ENCODE measurements around the gene DRD5.
A peak's percentile ranks its signal among the peaks of the same experiment; 100 is the strongest.
"Not testable (repeated sequence)": the region's sequence is repeated elsewhere in the genome, so short reads cannot be mapped to it uniquely, and the experiment has no call there.

The DRD5 gene

GRCh38 chr4:9781343-9782135 is at the start of gene DRD5:
TSS of gene DRD5 (plus strand) at chr4:9781634. CDS start at chr4:9782030, 396 bp downstream.
- no peak for DNase-seq (ENCODE audit: low spot score)

GRCh38 chr4:9732256-9732655 is 49.2 kb upstream of the DRD5 start:
- not testable (repeated sequence) for DNase-seq (ENCODE audit: low spot score)

GRCh38 chr4:9735515-9735914 is 45.9 kb upstream of the DRD5 start:
- DNase-seq (ENCODE audit: low spot score): no peak

- not testable (repeated sequence) for DNase-seq (ENCODE audit: low spot score)
Observed at GRCh38 chr4:9737280-9737679, 44.2 kb upstream of the DRD5 start.

GRCh38 chr4:9743789-9744188 is 37.6 kb upstream of the DRD5 start:
- DNase-seq (ENCODE audit: low spot score): not testable (repeated sequence)

GRCh38 chr4:9745782-9746181 is 35.7 kb upstream of the DRD5 start:
- no peak for DNase-seq (ENCODE audit: low spot score)

- DNase-seq (ENCODE audit: low spot score): no peak
Observed at GRCh38 chr4:9758641-9759317, 22.7 kb upstream of the DRD5 start.

GRCh38 chr4:9762823-9763475 is 18.5 kb upstream of the DRD5 start:
- DNase-seq (ENCODE audit: low spot score): peak; percentile 73

GRCh38 chr4:9764155-9764696 is 17.2 kb upstream of the DRD5 start:
- no peak for DNase-seq (ENCODE audit: low spot score)

- no peak for DNase-seq (ENCODE audit: low spot score)
Observed at GRCh38 chr4:9765091-9765490, 16.3 kb upstream of the DRD5 start.

GRCh38 chr4:9769321-9769720 is 12.1 kb upstream of the DRD5 start:
- no peak for DNase-seq (ENCODE audit: low spot score)

GRCh38 chr4:9771034-9771433 is 10.4 kb upstream of the DRD5 start:
- DNase-seq (ENCODE audit: low spot score): no peak

- DNase-seq (ENCODE audit: low spot score): no peak
Observed at GRCh38 chr4:9773471-9773870, 8.0 kb upstream of the DRD5 start.

GRCh38 chr4:9782136-9782436 is 652 bp downstream of the DRD5 start:
- DNase-seq (ENCODE audit: low spot score): no peak

- not testable (repeated sequence) for DNase-seq (ENCODE audit: low spot score)
Observed at GRCh38 chr4:9785891-9786290, 4.5 kb downstream of the DRD5 start.

GRCh38 chr4:9792381-9792780 is 10.9 kb downstream of the DRD5 start:
- DNase-seq (ENCODE audit: low spot score): no peak

GRCh38 chr4:9796641-9797040 is 15.2 kb downstream of the DRD5 start:
- not testable (repeated sequence) for DNase-seq (ENCODE audit: low spot score)

GRCh38 chr4:9800848-9801247 is 19.4 kb downstream of the DRD5 start:
- DNase-seq (ENCODE audit: low spot score): no peak

GRCh38 chr4:9804918-9805317 is 23.5 kb downstream of the DRD5 start:
- DNase-seq (ENCODE audit: low spot score): no peak

GRCh38 chr4:9808077-9808476 is 26.6 kb downstream of the DRD5 start:
- no peak for DNase-seq (ENCODE audit: low spot score)

GRCh38 chr4:9811806-9812205 is 30.4 kb downstream of the DRD5 start:
- DNase-seq (ENCODE audit: low spot score): no peak

GRCh38 chr4:9812501-9813340 is 31.3 kb downstream of the DRD5 start:
- no peak for DNase-seq (ENCODE audit: low spot score)

Data from left forelimb (tissue), 1 donor.